Keratinocyte (primary cell): ENCODE results near the gene PCDHA4. TPM values are rescaled to one million over a fixed set of nuclear protein-coding genes. Genes with fewer than 3 reads are reported as not detected.

ENCODE experiments used
- DNase-seq: peaks from one replicate; pipeline ENCODE4 v3.0.0-alpha.2; 2011; ENCODE audit warnings: low read depth, missing footprints, low spot score
- FAIRE-seq: peaks from 2 replicates; lab custom pipeline; 2011; peaks lifted over from hg19 to GRCh38; lab: Jason Lieb, UNC
- H2AFZ ChIP-seq: 2 replicates; pipeline ENCODE4 v1.6.0; 2012; ENCODE audit warnings: low read length, control low read depth, inconsistent platforms; ENCODE audit not compliant: control insufficient read depth
- H3K27ac ChIP-seq: 2 replicates; pipeline ENCODE4 v1.5.1; 2011; ENCODE audit warnings: low read length; ENCODE audit not compliant: control insufficient read depth, insufficient read depth
- H3K27me3 ChIP-seq: 3 replicates; pipeline ENCODE4 v1.6.0; 2011; ENCODE audit warnings: low read length; ENCODE audit not compliant: control insufficient read depth, insufficient read depth; ENCODE audit errors: extremely low read depth
- H3K36me3 ChIP-seq, 2 experiments: 2 replicates in 1 of 2; 3 replicates in 1 of 2; pipeline ENCODE4 v1.5.1; 2011; ENCODE audit warnings: low read length in 2 of 2, mild to moderate bottlenecking in 1 of 2; ENCODE audit not compliant: control insufficient read depth in 2 of 2, insufficient read depth in 2 of 2; ENCODE audit errors: extremely low read depth in 1 of 2
- H3K4me1 ChIP-seq: 3 replicates; pipeline ENCODE4 v1.5.1; 2011; ENCODE audit warnings: low read length; ENCODE audit not compliant: control insufficient read depth, insufficient read depth; ENCODE audit errors: extremely low read depth
- H3K4me2 ChIP-seq: 3 replicates; pipeline ENCODE4 v1.6.0; 2011; ENCODE audit warnings: low read depth, low read length; ENCODE audit not compliant: control insufficient read depth, insufficient read depth; ENCODE audit errors: extremely low read depth
- H3K4me3 ChIP-seq, 3 experiments: fragments of 200-600 bp in 1 of 3; sonication (generic) in 1 of 3; 2 replicates in 2 of 3; 3 replicates in 1 of 3; pipeline ENCODE4 v1.5.1; 2011 to 2016; ENCODE audit warnings: low read length in 3 of 3, mild to moderate bottlenecking in 3 of 3, control low read depth in 2 of 3, inconsistent platforms in 1 of 3, low read depth in 1 of 3, mixed read lengths in 1 of 3, mixed run types in 1 of 3, moderate library complexity in 1 of 3; ENCODE audit not compliant: control insufficient read depth in 2 of 3, insufficient read depth in 2 of 3; ENCODE audit errors: extremely low read depth in 1 of 3
- H3K79me2 ChIP-seq: 2 replicates; pipeline ENCODE4 v1.6.0; 2012; ENCODE audit warnings: low read length; ENCODE audit not compliant: control insufficient read depth, insufficient read depth
- H3K9ac ChIP-seq: 3 replicates; pipeline ENCODE4 v1.6.0; 2011; ENCODE audit warnings: low read length; ENCODE audit not compliant: control insufficient read depth, insufficient read depth; ENCODE audit errors: extremely low read depth
- H3K9me1 ChIP-seq: 3 replicates; pipeline ENCODE4 v1.6.0; 2011; ENCODE audit warnings: low read length; ENCODE audit not compliant: control insufficient read depth, insufficient read depth; ENCODE audit errors: extremely low read depth
- H3K9me3 ChIP-seq: 2 replicates; pipeline ENCODE4 v1.5.1; 2012; ENCODE audit warnings: low read depth, low read length; ENCODE audit not compliant: control insufficient read depth
- H4K20me1 ChIP-seq: 3 replicates; pipeline ENCODE4 v1.6.0; 2011; ENCODE audit warnings: low read length; ENCODE audit not compliant: control insufficient read depth, insufficient read depth; ENCODE audit errors: extremely low read depth
- EZH2 ChIP-seq: IDR thresholded peaks from one replicate; pipeline ENCODE4 v1.6.1; 2012; ENCODE audit warnings: inconsistent platforms, mild to moderate bottlenecking, low read length, moderate library complexity
- dilution Hi-C: fragments of 300-500 bp; cut with MboI; formaldehyde crosslinking; loops from one replicate; pipeline ENCODE4 v1.7.0; 2020; ENCODE audit warnings: low sequenced_read_pairs; ENCODE audit not compliant: extremely low pct_ligation_motif_present
- polyA plus RNA-seq, 5 experiments: library from polyadenylated mRNA; depleted of rRNA in 3 of 5; stranded (reverse) in 3 of 5; stranded (forward) in 1 of 5; unstranded in 1 of 5; fragments of >200 nt; gene quantifications; 1 replicate in 1 of 5; 2 replicates in 3 of 5; 3 replicates in 1 of 5; pipeline versions ENCODE4 v1.2.1 to v1.2.3, GENCODE V29; 2011 to 2012; ENCODE audit warnings: missing spikeins in 2 of 5, low read depth in 1 of 5, low replicate concordance in 1 of 5
- TF ChIP-seq, protein P1 (sequence below), 3 experiments: IDR thresholded peaks in 1 of 3; conservative IDR thresholded peaks in 1 of 3; optimal IDR thresholded peaks in 1 of 3; 2 replicates in 2 of 3; 3 replicates in 1 of 3; pipeline versions ENCODE3 to v1.5.1; 2011; ENCODE audit warnings: low read length in 3 of 3, mild to moderate bottlenecking in 3 of 3, moderate library complexity in 2 of 3, control low read depth in 1 of 3, inconsistent platforms in 1 of 3; ENCODE audit not compliant: insufficient read depth in 2 of 3; ENCODE audit errors: extremely low read depth in 1 of 3

PCDHA4 gene
- polyA plus RNA-seq, 1 donor (not counting 4 experiments of a cell fraction or from before 2014, with no cell fraction given): 0.01 TPM

DNA sequence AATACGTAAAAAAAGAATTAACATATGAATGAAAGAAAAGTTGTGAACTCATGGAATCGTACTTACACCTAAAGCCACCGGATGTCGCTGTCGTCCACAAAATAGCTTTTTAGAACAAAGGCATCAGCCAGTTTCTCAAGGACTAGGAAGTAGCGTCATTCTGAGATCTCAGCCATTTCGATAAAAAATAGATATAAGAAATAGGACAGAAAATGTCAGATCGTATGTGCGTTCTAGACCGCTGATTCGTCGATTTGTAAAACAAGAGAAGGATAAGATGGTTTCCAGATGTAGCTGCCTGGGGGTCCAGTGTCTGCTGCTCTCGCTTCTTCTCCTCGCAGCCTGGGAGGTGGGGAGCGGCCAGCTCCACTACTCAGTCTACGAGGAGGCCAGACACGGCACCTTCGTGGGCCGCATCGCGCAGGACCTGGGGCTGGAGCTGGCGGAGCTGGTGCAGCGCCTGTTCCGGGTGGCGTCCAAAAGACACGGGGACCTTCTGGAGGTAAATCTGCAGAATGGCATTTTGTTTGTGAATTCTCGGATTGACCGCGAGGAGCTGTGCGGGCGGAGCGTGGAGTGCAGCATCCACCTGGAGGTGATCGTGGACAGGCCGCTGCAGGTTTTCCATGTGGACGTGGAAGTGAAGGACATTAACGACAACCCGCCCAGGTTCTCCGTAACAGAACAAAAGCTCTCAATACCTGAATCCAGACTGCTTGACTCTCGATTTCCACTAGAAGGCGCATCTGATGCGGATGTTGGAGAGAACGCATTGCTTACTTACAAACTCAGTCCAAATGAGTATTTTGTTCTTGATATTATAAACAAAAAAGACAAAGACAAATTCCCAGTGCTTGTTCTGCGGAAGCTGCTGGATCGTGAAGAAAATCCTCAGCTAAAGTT is 49.2 kb downstream of the PCDHA4 start, which contains the start of gene PCDHA10:
TSS of gene PCDHA10 (plus strand) at position 126 of the 903 bp plus-strand sequence. CDS start at position 278, 152 bp downstream.
- Histone ChIP-seq H3K36me3 (no peaks in the 10 kb centered on the region), H3K4me3 (no peak within 1 kb of the TSS), H3K9ac (no peak within 1 kb of the TSS), H3K9me3 (peaks cover 12% of the 10 kb centered on the region), H3K9me1 (no peaks in the 10 kb centered on the region), H3K4me2 (no peak within 1 kb of the TSS), H3K27me3 (no peaks in the 10 kb centered on the region), H3K27ac (no peak within 1 kb of the TSS), H4K20me1 (no peaks in the 10 kb centered on the region), H2AFZ (no peak within 1 kb of the TSS), H3K4me1 (no peaks in the 10 kb centered on the region), H3K79me2 (no peaks in the 10 kb centered on the region)
- dilution Hi-C loops: no loop called here
- no peak for FAIRE-seq
- no peak for DNase-seq
- TF ChIP-seq, protein P1, sequence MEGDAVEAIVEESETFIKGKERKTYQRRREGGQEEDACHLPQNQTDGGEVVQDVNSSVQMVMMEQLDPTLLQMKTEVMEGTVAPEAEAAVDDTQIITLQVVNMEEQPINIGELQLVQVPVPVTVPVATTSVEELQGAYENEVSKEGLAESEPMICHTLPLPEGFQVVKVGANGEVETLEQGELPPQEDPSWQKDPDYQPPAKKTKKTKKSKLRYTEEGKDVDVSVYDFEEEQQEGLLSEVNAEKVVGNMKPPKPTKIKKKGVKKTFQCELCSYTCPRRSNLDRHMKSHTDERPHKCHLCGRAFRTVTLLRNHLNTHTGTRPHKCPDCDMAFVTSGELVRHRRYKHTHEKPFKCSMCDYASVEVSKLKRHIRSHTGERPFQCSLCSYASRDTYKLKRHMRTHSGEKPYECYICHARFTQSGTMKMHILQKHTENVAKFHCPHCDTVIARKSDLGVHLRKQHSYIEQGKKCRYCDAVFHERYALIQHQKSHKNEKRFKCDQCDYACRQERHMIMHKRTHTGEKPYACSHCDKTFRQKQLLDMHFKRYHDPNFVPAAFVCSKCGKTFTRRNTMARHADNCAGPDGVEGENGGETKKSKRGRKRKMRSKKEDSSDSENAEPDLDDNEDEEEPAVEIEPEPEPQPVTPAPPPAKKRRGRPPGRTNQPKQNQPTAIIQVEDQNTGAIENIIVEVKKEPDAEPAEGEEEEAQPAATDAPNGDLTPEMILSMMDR (optimal IDR thresholded peaks at IDR 0.05 in 1 of 3, IDR thresholded peaks at IDR 0.05 in 1 of 3, conservative IDR thresholded peaks at IDR 0.05 in 1 of 3; ENCODE audit: extremely low read depth in 1 of 3, insufficient read depth in 2 of 3, low read length in 3 of 3): no peak
- no peak for TF ChIP-seq EZH2

DNA sequence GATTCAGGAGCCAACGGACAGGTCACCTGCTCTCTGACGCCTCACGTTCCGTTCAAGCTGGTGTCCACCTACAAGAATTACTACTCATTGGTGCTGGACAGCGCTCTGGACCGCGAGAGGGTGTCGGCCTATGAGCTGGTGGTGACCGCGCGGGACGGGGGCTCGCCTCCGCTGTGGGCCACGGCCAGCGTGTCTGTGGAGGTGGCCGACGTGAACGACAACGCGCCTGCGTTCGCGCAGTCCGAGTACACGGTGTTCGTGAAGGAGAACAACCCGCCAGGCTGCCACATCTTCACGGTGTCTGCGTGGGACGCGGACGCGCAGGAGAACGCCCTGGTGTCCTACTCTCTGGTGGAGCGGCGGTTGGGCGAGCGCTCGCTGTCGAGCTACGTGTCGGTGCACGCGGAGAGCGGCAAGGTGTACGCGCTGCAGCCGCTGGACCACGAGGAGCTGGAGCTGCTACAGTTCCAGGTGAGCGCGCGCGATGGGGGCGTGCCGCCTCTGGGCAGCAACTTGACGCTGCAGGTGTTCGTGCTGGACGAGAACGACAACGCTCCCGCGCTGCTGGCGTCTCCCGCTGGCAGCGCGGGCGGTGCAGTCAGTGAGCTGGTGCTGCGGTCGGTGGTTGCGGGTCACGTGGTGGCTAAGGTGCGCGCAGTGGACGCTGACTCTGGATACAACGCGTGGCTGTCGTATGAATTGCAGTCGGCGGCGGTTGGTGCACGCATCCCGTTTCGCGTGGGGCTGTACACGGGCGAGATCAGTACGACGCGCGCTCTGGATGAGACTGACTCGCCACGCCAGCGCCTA is 50.5 kb downstream of the PCDHA4 start:
- dilution Hi-C loops: no loop called here

More for the DNA sequence above, 50.5 kb downstream of the PCDHA4 start:
- DNase-seq (no peak), FAIRE-seq (no peak)
- Histone ChIP-seq H2AFZ (no peak overlapping the region), H3K79me2 (no peaks in the 10 kb centered on the region), H3K27me3 (no peaks in the 10 kb centered on the region), H3K36me3 (no peaks in the 10 kb centered on the region), H3K4me3 (no peak overlapping the region), H3K9ac (no peak overlapping the region), H3K4me2 (no peak overlapping the region), H3K27ac (no peak overlapping the region), H3K4me1 (no peaks in the 10 kb centered on the region), H3K9me1 (no peaks in the 10 kb centered on the region), H4K20me1 (no peaks in the 10 kb centered on the region), H3K9me3 (peaks cover 12% of the 10 kb centered on the region)
- TF ChIP-seq EZH2: no peak
- TF ChIP-seq, protein P1 (optimal IDR thresholded peaks at IDR 0.05 in 1 of 3, IDR thresholded peaks at IDR 0.05 in 1 of 3, conservative IDR thresholded peaks at IDR 0.05 in 1 of 3; ENCODE audit: extremely low read depth in 1 of 3, insufficient read depth in 2 of 3, low read length in 3 of 3): no peak
